HEK293 (cell line): ENCODE measurements around the gene RAB11FIP3.

Source experiments
- EGR2 ChIP-seq: fragments of 450-650 bp; formaldehyde crosslinking; IDR thresholded peaks from 2 replicates; pipeline ENCODE4 v1.5.1; 2016; ENCODE audit warnings: low read depth, missing biosample characterization, missing genetic modification characterization
- GLI4 ChIP-seq: fragments of 450-650 bp; formaldehyde crosslinking; IDR thresholded peaks from 2 replicates; pipeline ENCODE4 v1.5.1; 2016; ENCODE audit warnings: missing biosample characterization, missing genetic modification characterization
- KLF16 ChIP-seq: fragments of 450-650 bp; formaldehyde crosslinking; IDR thresholded peaks from 2 replicates; pipeline ENCODE4 v1.5.1; 2017; ENCODE audit warnings: missing biosample characterization, missing genetic modification characterization
- PATZ1 ChIP-seq: fragments of 450-650 bp; formaldehyde crosslinking; IDR thresholded peaks from 2 replicates; pipeline ENCODE4 v1.5.1; 2016; ENCODE audit warnings: missing biosample characterization, missing genetic modification characterization
- PRDM10 ChIP-seq: fragments of 450-650 bp; formaldehyde crosslinking; IDR thresholded peaks from 2 replicates; pipeline ENCODE4 v1.5.1; 2016; ENCODE audit warnings: missing biosample characterization, missing genetic modification characterization
- SALL2 ChIP-seq: fragments of 450-650 bp; formaldehyde crosslinking; IDR thresholded peaks from 2 replicates; pipeline ENCODE4 v1.5.0; 2017; ENCODE audit warnings: missing biosample characterization, mild to moderate bottlenecking, missing genetic modification characterization, borderline replicate concordance
- SP7 ChIP-seq: fragments of 450-650 bp; formaldehyde crosslinking; IDR thresholded peaks from 2 replicates; pipeline ENCODE4 v1.5.1; 2016; ENCODE audit warnings: missing biosample characterization, missing genetic modification characterization
- ZBTB20 ChIP-seq: fragments of 450-650 bp; formaldehyde crosslinking; IDR thresholded peaks from 2 replicates; pipeline ENCODE4 v1.5.1; 2016; ENCODE audit warnings: missing biosample characterization, missing genetic modification characterization
- ZBTB26 ChIP-seq: fragments of 450-650 bp; formaldehyde crosslinking; optimal IDR thresholded peaks from 2 replicates; pipeline ENCODE3; 2016; ENCODE audit warnings: missing biosample characterization, mild to moderate bottlenecking, missing genetic modification characterization
- ZEB2 ChIP-seq: fragments of 450-650 bp; formaldehyde crosslinking; IDR thresholded peaks from 2 replicates; pipeline ENCODE4 v1.5.1; 2016; ENCODE audit warnings: missing biosample characterization, missing genetic modification characterization
- ZNF174 ChIP-seq: fragments of 450-650 bp; formaldehyde crosslinking; IDR thresholded peaks from 2 replicates; pipeline ENCODE4 v1.5.0; 2017; ENCODE audit warnings: missing biosample characterization, mild to moderate bottlenecking, missing genetic modification characterization
- ZNF19 ChIP-seq: fragments of 450-650 bp; formaldehyde crosslinking; IDR thresholded peaks from 2 replicates; pipeline ENCODE4; 2016; ENCODE audit warnings: missing biosample characterization, missing genetic modification characterization, low read depth
- ZNF221 ChIP-seq: fragments of 450-650 bp; formaldehyde crosslinking; IDR thresholded peaks from 2 replicates; pipeline ENCODE4 v1.5.1; 2017; ENCODE audit warnings: missing biosample characterization, missing genetic modification characterization, borderline replicate concordance
- ZNF23 ChIP-seq: fragments of 450-650 bp; formaldehyde crosslinking; IDR thresholded peaks from 2 replicates; pipeline ENCODE4 v1.5.1; 2016; ENCODE audit warnings: missing biosample characterization, missing genetic modification characterization, borderline replicate concordance
- ZNF274 ChIP-seq, 2 experiments: fragments of 200-500 bp in 1 of 2; fragments of 450-650 bp in 1 of 2; sonication (Bioruptor generic) in 1 of 2; formaldehyde crosslinking in 1 of 2; IDR thresholded peaks; 2 replicates each; pipeline versions ENCODE4 v1.5.1 to v1.6.1; 2014 to 2016; ENCODE audit warnings: borderline replicate concordance in 1 of 2, inconsistent platforms in 1 of 2, low read length in 1 of 2, missing biosample characterization in 1 of 2, missing genetic modification characterization in 1 of 2
- ZNF311 ChIP-seq: fragments of 450-650 bp; formaldehyde crosslinking; IDR thresholded peaks from 2 replicates; pipeline ENCODE4 v1.5.1; 2017; ENCODE audit warnings: missing biosample characterization, missing genetic modification characterization, borderline replicate concordance
- ZNF341 ChIP-seq: fragments of 450-650 bp; formaldehyde crosslinking; IDR thresholded peaks from 2 replicates; pipeline ENCODE4; 2016; ENCODE audit warnings: low read depth, missing biosample characterization, missing genetic modification characterization
- ZNF558 ChIP-seq: fragments of 450-650 bp; formaldehyde crosslinking; IDR thresholded peaks from 2 replicates; pipeline ENCODE4 v1.5.1; 2016; ENCODE audit warnings: missing biosample characterization, missing genetic modification characterization
- ZNF561 ChIP-seq: fragments of 450-650 bp; IDR thresholded peaks from 2 replicates; pipeline ENCODE4 v1.5.1; 2018; ENCODE audit warnings: missing biosample characterization, missing genetic modification characterization, borderline replicate concordance
- ZNF596 ChIP-seq: fragments of 450-650 bp; IDR thresholded peaks from 2 replicates; pipeline ENCODE4 v1.5.0; 2018; ENCODE audit warnings: missing biosample characterization, mild to moderate bottlenecking, missing genetic modification characterization, moderate library complexity
- ZNF610 ChIP-seq: fragments of 450-650 bp; formaldehyde crosslinking; IDR thresholded peaks from 2 replicates; pipeline ENCODE4 v1.5.1; 2016; ENCODE audit warnings: missing biosample characterization, missing genetic modification characterization, borderline replicate concordance
- ZNF621 ChIP-seq: fragments of 450-650 bp; formaldehyde crosslinking; IDR thresholded peaks from 2 replicates; pipeline ENCODE4 v1.5.1; 2017; ENCODE audit warnings: missing biosample characterization, missing genetic modification characterization
- ZNF645 ChIP-seq: fragments of 450-650 bp; formaldehyde crosslinking; IDR thresholded peaks from 2 replicates; pipeline ENCODE4; 2016; ENCODE audit warnings: missing biosample characterization, missing genetic modification characterization
- ZNF692 ChIP-seq: fragments of 450-650 bp; formaldehyde crosslinking; IDR thresholded peaks from 2 replicates; pipeline ENCODE4 v1.5.1; 2016; ENCODE audit warnings: missing biosample characterization, missing genetic modification characterization
- ZSCAN16 ChIP-seq: fragments of 450-650 bp; formaldehyde crosslinking; IDR thresholded peaks from 2 replicates; pipeline ENCODE4 v1.5.1; 2016; ENCODE audit warnings: missing biosample characterization, missing genetic modification characterization
- ZSCAN18 ChIP-seq: fragments of 450-650 bp; formaldehyde crosslinking; IDR thresholded peaks from 2 replicates; pipeline ENCODE4 v1.5.1; 2016; ENCODE audit warnings: missing biosample characterization, missing genetic modification characterization

RAB11FIP3 gene

GRCh38 chr16:426115-426905 lies 861 bp downstream of the RAB11FIP3 start (continued):
- TF ChIP-seq ZNF274 (IDR thresholded peaks at IDR 0.05; ENCODE audit: low read length) (no peak), ZNF274 (tag by site-specific recombination; IDR thresholded peaks at IDR 0.05; ENCODE audit: borderline replicate concordance) (no peak), EGR2 (tag by site-specific recombination) (peak; percentile 26; the same call in 1 of the 2 replicates), ZSCAN18 (no peak), ZNF174 (no peak), ZNF561 (tag by site-specific recombination) (0 out of 2 replicates have a peak, but pooled peaks have one; percentile 48), ZNF692 (tag by site-specific recombination) (peak; percentile 33; the same call in 1 of the 2 replicates), ZNF19 (tag by site-specific recombination) (no peak), ZNF645 (tag by site-specific recombination) (peak; percentile 16; the same call in 1 of the 2 replicates), ZNF558 (tag by site-specific recombination) (no peak), ZBTB20 (tag by site-specific recombination) (peak; percentile 98), ZNF621 (tag by site-specific recombination) (no peak), ZNF23 (tag by site-specific recombination) (no peak), ZNF610 (tag by site-specific recombination) (no peak), KLF16 (tag by site-specific recombination) (peak; percentile 61), GLI4 (no peak), ZNF596 (tag by site-specific recombination) (no peak), ZNF341 (tag by site-specific recombination) (no peak), ZNF221 (no peak), ZEB2 (tag by site-specific recombination) (peak; percentile 73), SP7 (tag by site-specific recombination) (0 out of 2 replicates have a peak, but pooled peaks have one; percentile 14), PATZ1 (peak; percentile 34; the same call in 1 of the 2 replicates), SALL2 (tag by site-specific recombination) (no peak), PRDM10 (peak; percentile 42; the same call in 1 of the 2 replicates), ZBTB26 (tag by site-specific recombination) (peak; percentile 86), ZSCAN16 (no peak), ZNF311 (no peak)
